Mucosa of stomach (tissue), 1 donor: ENCODE data around the gene OR51B4.

ENCODE experiments used
- H3K27me3 ChIP-seq: one replicate; pipeline ENCODE4 v1.7.0; 2013; ENCODE audit warnings: mild to moderate bottlenecking, low read length; ENCODE audit not compliant: control insufficient read depth, insufficient read depth
- H3K36me3 ChIP-seq: one replicate; pipeline ENCODE4 v1.7.0; 2013; ENCODE audit warnings: low read length; ENCODE audit not compliant: control insufficient read depth, insufficient read depth
- H3K4me1 ChIP-seq: one replicate; pipeline ENCODE4 v1.7.0; 2013; ENCODE audit warnings: mild to moderate bottlenecking, low read length; ENCODE audit not compliant: control insufficient read depth, insufficient read depth
- H3K4me3 ChIP-seq: one replicate; pipeline ENCODE4 v1.7.0; 2013; ENCODE audit warnings: low read length
- H3K9ac ChIP-seq: one replicate; pipeline ENCODE4 v1.7.0; 2013; ENCODE audit warnings: mild to moderate bottlenecking, low read length, moderate library complexity
- H3K9me3 ChIP-seq: one replicate; pipeline ENCODE4 v1.7.0; 2013; ENCODE audit warnings: mild to moderate bottlenecking, low read length, moderate library complexity; ENCODE audit not compliant: control insufficient read depth
- donor health status: Pancreatic carcinoma.

The OR51B4 gene

GRCh38 chr11:5279471-5280090 lies 22.2 kb downstream of the OR51B4 start:
- Histone ChIP-seq H3K4me1 (no peaks in the 10 kb centered on the region), H3K9ac (no peak overlapping the region), H3K4me3 (no peak overlapping the region), H3K36me3 (no peaks in the 10 kb centered on the region), H3K9me3 (no peaks in the 10 kb centered on the region), H3K27me3 (no peaks in the 10 kb centered on the region)

- no peak overlapping the region for H3K4me3 ChIP-seq
- no peaks in the 10 kb centered on the region for H3K36me3 ChIP-seq
Observed at GRCh38 chr11:5277807-5278382, 23.9 kb downstream of the OR51B4 start.

GRCh38 chr11:5276697-5277096 lies 25.0 kb downstream of the OR51B4 start:
- H3K27me3 ChIP-seq = no peaks in the 10 kb centered on the region
- H3K9ac ChIP-seq = no peak overlapping the region
- no peaks in the 10 kb centered on the region for H3K36me3 ChIP-seq
- H3K4me3 ChIP-seq = no peak overlapping the region
- no peaks in the 10 kb centered on the region for H3K4me1 ChIP-seq
- no peaks in the 10 kb centered on the region for H3K9me3 ChIP-seq

More at GRCh38 chr11:5277807-5278382, 23.9 kb downstream of the OR51B4 start:
- Histone ChIP-seq H3K4me1 (no peaks in the 10 kb centered on the region), H3K9me3 (no peaks in the 10 kb centered on the region), H3K27me3 (no peaks in the 10 kb centered on the region), H3K9ac (no peak overlapping the region)

GRCh38 chr11:5275369-5276110 lies 26.2 kb downstream of the OR51B4 start:
- H3K4me3 ChIP-seq = no peak overlapping the region
- no peak overlapping the region for H3K9ac ChIP-seq
- no peaks in the 10 kb centered on the region for H3K27me3 ChIP-seq
- no peaks in the 10 kb centered on the region for H3K36me3 ChIP-seq
- no peaks in the 10 kb centered on the region for H3K9me3 ChIP-seq
- no peaks in the 10 kb centered on the region for H3K4me1 ChIP-seq

GRCh38 chr11:5274395-5274794 lies 27.4 kb downstream of the OR51B4 start:
- Histone ChIP-seq H3K4me1 (no peaks in the 10 kb centered on the region), H3K9me3 (no peaks in the 10 kb centered on the region), H3K27me3 (no peaks in the 10 kb centered on the region), H3K9ac (no peak overlapping the region), H3K4me3 (no peak overlapping the region), H3K36me3 (no peaks in the 10 kb centered on the region)

- Histone ChIP-seq H3K36me3 (no peaks in the 10 kb centered on the region), H3K4me3 (no peak overlapping the region), H3K4me1 (no peaks in the 10 kb centered on the region), H3K27me3 (no peaks in the 10 kb centered on the region), H3K9me3 (no peaks in the 10 kb centered on the region), H3K9ac (no peak overlapping the region)
Observed at GRCh38 chr11:5272395-5273017, 29.2 kb downstream of the OR51B4 start.

- Histone ChIP-seq H3K9me3 (no peaks in the 10 kb centered on the region), H3K4me1 (no peaks in the 10 kb centered on the region), H3K36me3 (no peaks in the 10 kb centered on the region), H3K27me3 (no peaks in the 10 kb centered on the region), H3K9ac (no peak within 1 kb of the TSS), H3K4me3 (no peak within 1 kb of the TSS)
Observed at GRCh38 chr11:5269715-5270147, 32.0 kb downstream of the OR51B4 start, which contains the start of gene HBE1. Gene HBE1, minus strand, starts transcription at chr11:5269945. Its CDS starts 55 bp downstream, at chr11:5269890.

GRCh38 chr11:5267033-5267563 lies 34.6 kb downstream of the OR51B4 start:
- Histone ChIP-seq H3K4me1 (no peaks in the 10 kb centered on the region), H3K27me3 (no peaks in the 10 kb centered on the region), H3K4me3 (no peak overlapping the region), H3K36me3 (no peaks in the 10 kb centered on the region), H3K9me3 (no peaks in the 10 kb centered on the region), H3K9ac (no peak overlapping the region)

- Histone ChIP-seq H3K27me3 (no peaks in the 10 kb centered on the region), H3K36me3 (no peaks in the 10 kb centered on the region), H3K9ac (no peak overlapping the region), H3K4me1 (no peaks in the 10 kb centered on the region), H3K4me3 (no peak overlapping the region), H3K9me3 (no peaks in the 10 kb centered on the region)
Observed at GRCh38 chr11:5266609-5267008, 35.1 kb downstream of the OR51B4 start.

GRCh38 chr11:5265832-5266231 lies 35.9 kb downstream of the OR51B4 start:
- no peak overlapping the region for H3K4me3 ChIP-seq
- H3K27me3 ChIP-seq = no peaks in the 10 kb centered on the region
- no peaks in the 10 kb centered on the region for H3K4me1 ChIP-seq
- H3K36me3 ChIP-seq = no peaks in the 10 kb centered on the region
- H3K9me3 ChIP-seq = no peaks in the 10 kb centered on the region
- H3K9ac ChIP-seq = no peak overlapping the region

GRCh38 chr11:5258543-5259262 lies 43.0 kb downstream of the OR51B4 start:
- Histone ChIP-seq H3K27me3 (no peaks in the 10 kb centered on the region), H3K9ac (no peak overlapping the region), H3K4me1 (no peaks in the 10 kb centered on the region), H3K4me3 (no peak overlapping the region), H3K36me3 (no peaks in the 10 kb centered on the region), H3K9me3 (no peaks in the 10 kb centered on the region)
